ENCODE results near the gene IKBKE.

Gene IKBKE

DNA sequence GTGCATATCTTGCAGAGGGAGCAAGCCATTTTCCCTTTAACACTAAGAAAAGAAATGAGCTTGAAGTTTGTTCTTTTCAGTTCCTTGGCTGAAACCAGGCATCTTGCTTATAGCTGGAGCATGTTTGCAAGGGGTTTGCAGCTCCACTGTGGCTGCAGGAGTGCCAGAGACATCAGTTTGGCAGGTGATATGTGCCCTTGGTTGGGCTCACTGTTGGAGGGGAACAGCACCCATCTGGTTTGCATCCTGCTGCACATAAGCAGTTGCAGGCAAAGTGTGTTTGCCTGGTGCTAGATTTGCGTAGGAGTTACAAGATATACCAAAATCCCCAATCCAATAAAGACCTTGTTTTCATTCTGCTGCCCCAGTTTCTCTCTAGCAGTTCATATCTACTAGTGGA is 47.8 kb upstream of the IKBKE start:
- no peak overlapping the region for H3K27ac ChIP-seq (ENCODE audit: extremely low read depth, low read depth, low read length)

DNA sequence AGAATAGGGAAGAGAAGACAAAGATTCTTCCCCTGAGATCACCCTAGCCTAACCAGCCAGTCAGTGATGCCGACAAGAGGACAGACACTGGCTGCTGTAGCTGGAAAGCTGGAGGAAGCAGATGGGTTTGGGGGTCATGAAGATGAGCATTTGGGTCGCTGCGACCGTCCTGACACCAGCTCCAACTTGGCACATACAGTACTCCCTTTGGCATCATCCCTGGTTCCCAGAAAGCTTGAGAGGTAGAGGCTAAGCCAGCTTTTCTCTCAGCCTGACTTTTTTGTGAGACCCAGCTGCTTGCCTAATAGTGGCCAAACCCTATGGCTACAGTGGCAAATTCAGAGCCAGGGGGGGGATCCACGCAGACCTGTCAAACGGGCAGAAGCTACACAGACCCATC is 43.0 kb upstream of the IKBKE start:
- ChIA-PET POLR2A (no interaction called here), CTCF (no interaction called here)
- TF ChIP-seq ZNF623 (tag by site-specific recombination; IDR thresholded peaks at IDR 0.05): no peak
- no peak overlapping the region for H3K27ac ChIP-seq (ENCODE audit: extremely low read depth, low read depth, low read length)
- no peaks in the 10 kb centered on the region for H3K9me3 ChIP-seq (ENCODE audit: control insufficient read depth, insufficient read depth, low read depth, low read length)
- no peaks in the 10 kb centered on the region for H3K4me1 ChIP-seq (ENCODE audit: control insufficient read depth, insufficient read depth, low read length)
- peaks cover 3 to 57% of the 10 kb centered on the region in 2 experiments; a peak in 2 of 3 replicates for H3K36me3 ChIP-seq (ENCODE audit: control insufficient read depth in 2 of 2, insufficient read depth in 1 of 2, low read length in 2 of 2)
- no peak overlapping the region for H3K4me3 ChIP-seq (ENCODE audit: low read depth, low read length)

More for the DNA sequence above, 47.8 kb upstream of the IKBKE start:
- TF ChIP-seq ZNF426 (tag by site-specific recombination; IDR thresholded peaks at IDR 0.05) (no peak), ZBTB20 (tag by site-specific recombination; IDR thresholded peaks at IDR 0.05) (no peak)
- Histone ChIP-seq H3K4me1 (ENCODE audit: control insufficient read depth, insufficient read depth, low read length) (no peaks in the 10 kb centered on the region), H3K36me3 (ENCODE audit: control insufficient read depth in 2 of 2, insufficient read depth in 1 of 2, low read length in 2 of 2) (peaks cover 15 to 59% of the 10 kb centered on the region in 2 experiments), H3K4me3 (ENCODE audit: low read depth, low read length) (no peak overlapping the region), H3K9me3 (ENCODE audit: control insufficient read depth, insufficient read depth, low read depth, low read length) (no peaks in the 10 kb centered on the region)
- POLR2A ChIA-PET: no interaction called here
- CTCF ChIA-PET: interaction anchor here (0.7 kb wide), 1 partner anchor 59 kb away, joined by 3 read pairs; no protein-coding TSS in a partner anchor

GRCh38 chr1:206429421-206429820 is 40.9 kb upstream of the IKBKE start:
- ChIA-PET POLR2A (no interaction called here), CTCF (interaction anchor here (0.7 kb wide), 1 partner anchor 702 kb away, joined by 3 read pairs; no protein-coding TSS in a partner anchor)
- no peak for TF ChIP-seq WT1 (tag by site-specific recombination; IDR thresholded peaks at IDR 0.05)
- TF ChIP-seq MYNN (tag by site-specific recombination; IDR thresholded peaks at IDR 0.05; ENCODE audit: borderline replicate concordance): no peak
- TF ChIP-seq ZNF138 (tag by site-specific recombination; IDR thresholded peaks at IDR 0.05; ENCODE audit: borderline replicate concordance): no peak
- no peak overlapping the region for H3K4me3 ChIP-seq (ENCODE audit: low read depth, low read length)
- H3K4me1 ChIP-seq (ENCODE audit: control insufficient read depth, insufficient read depth, low read length): no peaks in the 10 kb centered on the region
- H3K27ac ChIP-seq (ENCODE audit: extremely low read depth, low read depth, low read length): no peak overlapping the region
- no peaks in the 10 kb centered on the region for H3K9me3 ChIP-seq (ENCODE audit: control insufficient read depth, insufficient read depth, low read depth, low read length)
- peaks cover 0 to 60% of the 10 kb centered on the region in 2 experiments; a peak in 2 of 3 replicates for H3K36me3 ChIP-seq (ENCODE audit: control insufficient read depth in 2 of 2, insufficient read depth in 1 of 2, low read length in 2 of 2)

GRCh38 chr1:206430031-206430983 is 40.0 kb upstream of the IKBKE start:
- Histone ChIP-seq H3K4me1 (ENCODE audit: control insufficient read depth, insufficient read depth, low read length) (no peaks in the 10 kb centered on the region), H3K27ac (ENCODE audit: extremely low read depth, low read depth, low read length) (no peak overlapping the region)
- TF ChIP-seq GLI4 (tag by site-specific recombination; IDR thresholded peaks at IDR 0.05): no peak
- TF ChIP-seq ZNF76 (tag by site-specific recombination; IDR thresholded peaks at IDR 0.05; ENCODE audit: borderline replicate concordance, low read depth): no peak
- TF ChIP-seq SCRT1 (tag by site-specific recombination; IDR thresholded peaks at IDR 0.05; ENCODE audit: borderline replicate concordance): no peak
- TF ChIP-seq, protein P1, sequence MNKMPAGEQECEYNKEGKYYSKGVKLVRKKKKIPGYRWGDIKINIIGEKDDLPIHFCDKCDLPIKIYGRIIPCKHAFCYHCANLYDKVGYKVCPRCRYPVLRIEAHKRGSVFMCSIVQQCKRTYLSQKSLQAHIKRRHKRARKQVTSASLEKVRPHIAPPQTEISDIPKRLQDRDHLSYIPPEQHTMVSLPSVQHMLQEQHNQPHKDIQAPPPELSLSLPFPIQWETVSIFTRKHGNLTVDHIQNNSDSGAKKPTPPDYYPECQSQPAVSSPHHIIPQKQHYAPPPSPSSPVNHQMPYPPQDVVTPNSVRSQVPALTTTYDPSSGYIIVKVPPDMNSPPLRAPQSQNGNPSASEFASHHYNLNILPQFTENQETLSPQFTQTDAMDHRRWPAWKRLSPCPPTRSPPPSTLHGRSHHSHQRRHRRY (tag by site-specific recombination; IDR thresholded peaks at IDR 0.05): no peak
- no peak for TF ChIP-seq ZBTB17 (tag by site-specific recombination; IDR thresholded peaks at IDR 0.05)
- TF ChIP-seq ZBTB26 (tag by site-specific recombination; optimal IDR thresholded peaks at IDR 0.05): no peak
- no peak for TF ChIP-seq OSR2 (tag by site-specific recombination; IDR thresholded peaks at IDR 0.05)
- TF ChIP-seq, protein P2, sequence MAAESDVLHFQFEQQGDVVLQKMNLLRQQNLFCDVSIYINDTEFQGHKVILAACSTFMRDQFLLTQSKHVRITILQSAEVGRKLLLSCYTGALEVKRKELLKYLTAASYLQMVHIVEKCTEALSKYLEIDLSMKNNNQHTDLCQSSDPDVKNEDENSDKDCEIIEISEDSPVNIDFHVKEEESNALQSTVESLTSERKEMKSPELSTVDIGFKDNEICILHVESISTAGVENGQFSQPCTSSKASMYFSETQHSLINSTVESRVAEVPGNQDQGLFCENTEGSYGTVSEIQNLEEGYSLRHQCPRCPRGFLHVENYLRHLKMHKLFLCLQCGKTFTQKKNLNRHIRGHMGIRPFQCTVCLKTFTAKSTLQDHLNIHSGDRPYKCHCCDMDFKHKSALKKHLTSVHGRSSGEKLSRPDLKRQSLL (tag by site-specific recombination; IDR thresholded peaks at IDR 0.05): no peak
- no peak for TF ChIP-seq KLF7 (tag by site-specific recombination; IDR thresholded peaks at IDR 0.05; ENCODE audit: borderline replicate concordance)
- TF ChIP-seq, protein P3, sequence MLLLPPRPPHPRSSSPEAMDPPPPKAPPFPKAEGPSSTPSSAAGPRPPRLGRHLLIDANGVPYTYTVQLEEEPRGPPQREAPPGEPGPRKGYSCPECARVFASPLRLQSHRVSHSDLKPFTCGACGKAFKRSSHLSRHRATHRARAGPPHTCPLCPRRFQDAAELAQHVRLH (tag by site-specific recombination; IDR thresholded peaks at IDR 0.05): no peak
- no peak for TF ChIP-seq ZNF747 (tag by site-specific recombination; IDR thresholded peaks at IDR 0.05)
- TF ChIP-seq ZNF175 (tag by site-specific recombination; IDR thresholded peaks at IDR 0.05): no peak
- no peak for TF ChIP-seq GLIS1 (tag by site-specific recombination; IDR thresholded peaks at IDR 0.05)
- no peak for TF ChIP-seq ZNF777 (tag by site-specific recombination; IDR thresholded peaks at IDR 0.05; ENCODE audit: borderline replicate concordance)
- TF ChIP-seq ZNF513 (tag by site-specific recombination; IDR thresholded peaks at IDR 0.05): no peak

More at GRCh38 chr1:206430031-206430983, 40.0 kb upstream of the IKBKE start:
- H3K9me3 ChIP-seq (ENCODE audit: control insufficient read depth, insufficient read depth, low read depth, low read length): no peaks in the 10 kb centered on the region
- peaks cover 0 to 64% of the 10 kb centered on the region in 2 experiments; a peak in 2 of 3 replicates for H3K36me3 ChIP-seq (ENCODE audit: control insufficient read depth in 2 of 2, insufficient read depth in 1 of 2, low read length in 2 of 2)
- ChIA-PET CTCF (interaction anchor here (0.9 to 1.4 kb wide), 2 partner anchors 29 to 32 kb away, joined by 3 to 5 read pairs; no protein-coding TSS in a partner anchor), POLR2A (no interaction called here)
- no peak overlapping the region for H3K4me3 ChIP-seq (ENCODE audit: low read depth, low read length)
